ENCODE results near the gene C13orf42. TPM values are rescaled to one million over a fixed set of nuclear protein-coding genes. Genes with fewer than 3 reads are reported as not detected.

C13orf42 gene
- total RNA-seq, 4 donors from 2014 or later = not detected

DNA sequence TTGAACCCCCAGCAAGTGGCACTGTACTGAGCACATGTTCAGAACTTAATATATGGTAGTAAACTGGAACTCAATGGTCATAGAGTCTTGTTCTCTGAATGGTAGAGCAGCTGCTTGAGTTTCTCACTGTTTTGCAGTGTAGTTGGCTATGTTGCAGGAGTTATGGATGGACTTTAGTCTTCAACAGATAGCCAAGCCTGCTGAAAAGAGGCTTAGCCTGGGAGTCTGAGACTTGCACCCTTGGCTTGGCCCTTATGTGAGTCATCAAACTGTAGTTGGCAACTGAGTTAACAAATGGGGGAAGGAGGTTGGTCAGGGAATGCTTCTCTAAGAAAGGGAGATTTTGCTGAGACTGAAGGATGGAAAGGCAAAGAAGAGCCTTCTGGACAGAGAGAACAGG is 62.5 kb downstream of the C13orf42 start:
- H3K4me1 ChIP-seq = no peaks in the 10 kb centered on the region
- H3K9me3 ChIP-seq = no peaks in the 10 kb centered on the region
- no peak overlapping the region for H3K27ac ChIP-seq
- no peaks in the 10 kb centered on the region for H3K36me3 ChIP-seq
- no peak for DNase-seq (ENCODE audit: low spot score in 2 of 2)
- TF ChIP-seq, protein P1, sequence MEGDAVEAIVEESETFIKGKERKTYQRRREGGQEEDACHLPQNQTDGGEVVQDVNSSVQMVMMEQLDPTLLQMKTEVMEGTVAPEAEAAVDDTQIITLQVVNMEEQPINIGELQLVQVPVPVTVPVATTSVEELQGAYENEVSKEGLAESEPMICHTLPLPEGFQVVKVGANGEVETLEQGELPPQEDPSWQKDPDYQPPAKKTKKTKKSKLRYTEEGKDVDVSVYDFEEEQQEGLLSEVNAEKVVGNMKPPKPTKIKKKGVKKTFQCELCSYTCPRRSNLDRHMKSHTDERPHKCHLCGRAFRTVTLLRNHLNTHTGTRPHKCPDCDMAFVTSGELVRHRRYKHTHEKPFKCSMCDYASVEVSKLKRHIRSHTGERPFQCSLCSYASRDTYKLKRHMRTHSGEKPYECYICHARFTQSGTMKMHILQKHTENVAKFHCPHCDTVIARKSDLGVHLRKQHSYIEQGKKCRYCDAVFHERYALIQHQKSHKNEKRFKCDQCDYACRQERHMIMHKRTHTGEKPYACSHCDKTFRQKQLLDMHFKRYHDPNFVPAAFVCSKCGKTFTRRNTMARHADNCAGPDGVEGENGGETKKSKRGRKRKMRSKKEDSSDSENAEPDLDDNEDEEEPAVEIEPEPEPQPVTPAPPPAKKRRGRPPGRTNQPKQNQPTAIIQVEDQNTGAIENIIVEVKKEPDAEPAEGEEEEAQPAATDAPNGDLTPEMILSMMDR (IDR thresholded peaks at IDR 0.05) = no peak
- no peak for TF ChIP-seq EP300 (IDR thresholded peaks at IDR 0.05)
- no peak for TF ChIP-seq POLR2A (IDR thresholded peaks at IDR 0.05)
- TF ChIP-seq POLR2AphosphoS5 (IDR thresholded peaks at IDR 0.05) = no peak
- H3K4me3 ChIP-seq = no peak overlapping the region
- H3K27me3 ChIP-seq = no peaks in the 10 kb centered on the region

DNA sequence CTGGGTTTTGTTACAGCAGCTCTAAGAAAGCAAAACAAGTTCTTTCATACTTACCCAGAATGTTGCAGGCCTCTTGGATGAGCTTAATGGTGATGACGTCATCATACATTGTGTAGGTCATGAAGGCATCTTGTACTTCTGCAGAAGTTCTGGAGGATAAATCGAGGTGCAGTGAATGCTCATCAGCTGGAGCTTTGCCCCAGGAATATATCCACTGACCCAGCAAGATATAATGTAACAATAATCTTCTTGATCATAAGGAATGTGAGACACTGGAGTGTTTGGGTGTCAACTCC is 63.0 kb downstream of the C13orf42 start:
- Histone ChIP-seq H3K36me3 (no peaks in the 10 kb centered on the region), H3K9me3 (no peaks in the 10 kb centered on the region), H3K27ac (no peak overlapping the region), H3K4me3 (no peak overlapping the region), H3K4me1 (no peaks in the 10 kb centered on the region), H3K27me3 (no peaks in the 10 kb centered on the region)
- no peak for DNase-seq (ENCODE audit: low spot score in 2 of 2)
- WGBS = 80% methylated on average over 2 of the region's 2 CpGs
- TF ChIP-seq, protein P1 (IDR thresholded peaks at IDR 0.05) = no peak
- no peak for TF ChIP-seq POLR2AphosphoS5 (IDR thresholded peaks at IDR 0.05)
- no peak for TF ChIP-seq POLR2A (IDR thresholded peaks at IDR 0.05)
- no peak for TF ChIP-seq EP300 (IDR thresholded peaks at IDR 0.05)

DNA sequence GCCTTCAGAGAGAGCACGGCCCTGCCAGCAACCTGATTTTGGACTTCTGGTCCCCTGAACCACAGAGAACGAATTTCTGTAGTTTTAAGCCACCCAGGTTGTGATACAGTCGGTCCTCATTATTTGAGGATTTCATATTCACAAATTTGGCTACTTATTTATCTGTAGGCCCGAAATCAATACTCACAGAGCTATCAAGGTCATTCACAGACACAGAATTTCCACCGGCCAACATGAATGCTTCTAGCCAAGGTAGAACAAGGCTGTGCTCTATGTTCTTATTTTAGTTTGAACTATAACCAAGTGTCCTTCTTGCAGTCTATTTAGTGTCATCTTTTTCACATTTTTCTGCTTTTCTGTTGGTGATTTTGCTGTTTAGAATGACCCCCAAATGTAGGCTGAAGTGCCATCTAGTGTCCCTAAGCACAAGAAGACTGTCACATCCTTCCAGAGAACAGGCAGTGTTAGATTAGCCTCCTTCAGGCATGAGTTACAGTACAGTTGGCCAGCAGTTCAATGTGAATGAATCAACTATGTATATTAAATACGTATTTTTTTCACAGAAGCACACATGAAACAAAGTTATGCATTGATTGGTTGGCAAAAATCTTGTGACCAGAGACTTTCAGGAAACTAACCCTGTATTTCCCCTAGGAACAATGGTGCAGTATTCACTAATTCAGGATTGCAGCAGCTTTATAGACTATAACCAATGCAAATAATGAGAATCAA is 63.5 kb downstream of the C13orf42 start:
- TF ChIP-seq POLR2A (IDR thresholded peaks at IDR 0.05) (no peak), EP300 (IDR thresholded peaks at IDR 0.05) (no peak), POLR2AphosphoS5 (IDR thresholded peaks at IDR 0.05) (no peak)
- TF ChIP-seq, protein P1 (IDR thresholded peaks at IDR 0.05) = no peak
- no peaks in the 10 kb centered on the region for H3K4me1 ChIP-seq
- no peaks in the 10 kb centered on the region for H3K36me3 ChIP-seq
- H3K4me3 ChIP-seq = no peak overlapping the region
- no peak for DNase-seq (ENCODE audit: low spot score in 2 of 2)
- 85% methylated on average over 6 of the region's 6 CpGs for WGBS
- H3K27me3 ChIP-seq = no peaks in the 10 kb centered on the region
- no peak overlapping the region for H3K27ac ChIP-seq
- H3K9me3 ChIP-seq = no peaks in the 10 kb centered on the region

DNA sequence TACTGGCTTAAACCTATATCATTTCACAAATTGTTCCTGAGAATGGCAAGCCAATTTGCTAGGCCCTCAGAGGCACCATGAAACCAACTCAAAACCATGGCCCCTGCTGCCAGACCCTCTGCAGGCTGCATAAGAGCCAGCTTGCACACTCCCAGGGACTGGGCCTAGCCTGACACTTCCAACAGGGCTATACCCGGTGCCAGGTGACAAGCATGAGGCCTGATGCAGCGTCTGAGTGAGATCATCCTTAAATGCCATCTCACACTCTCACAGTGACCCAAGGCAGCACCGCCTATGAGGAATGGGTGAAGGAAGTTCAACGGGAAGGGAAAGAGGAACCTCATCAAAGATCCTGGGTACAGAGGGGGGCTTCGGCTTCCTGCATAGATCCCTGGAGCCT is 65.6 kb downstream of the C13orf42 start:
- WGBS = 72% methylated on average over 4 of the region's 5 CpGs
- no peak for DNase-seq (ENCODE audit: low spot score in 2 of 2)
- Histone ChIP-seq H3K27me3 (no peaks in the 10 kb centered on the region), H3K27ac (no peak overlapping the region), H3K9me3 (no peaks in the 10 kb centered on the region), H3K4me3 (no peak overlapping the region), H3K4me1 (no peaks in the 10 kb centered on the region), H3K36me3 (no peaks in the 10 kb centered on the region)
- TF ChIP-seq, protein P1 (IDR thresholded peaks at IDR 0.05) = no peak

DNA sequence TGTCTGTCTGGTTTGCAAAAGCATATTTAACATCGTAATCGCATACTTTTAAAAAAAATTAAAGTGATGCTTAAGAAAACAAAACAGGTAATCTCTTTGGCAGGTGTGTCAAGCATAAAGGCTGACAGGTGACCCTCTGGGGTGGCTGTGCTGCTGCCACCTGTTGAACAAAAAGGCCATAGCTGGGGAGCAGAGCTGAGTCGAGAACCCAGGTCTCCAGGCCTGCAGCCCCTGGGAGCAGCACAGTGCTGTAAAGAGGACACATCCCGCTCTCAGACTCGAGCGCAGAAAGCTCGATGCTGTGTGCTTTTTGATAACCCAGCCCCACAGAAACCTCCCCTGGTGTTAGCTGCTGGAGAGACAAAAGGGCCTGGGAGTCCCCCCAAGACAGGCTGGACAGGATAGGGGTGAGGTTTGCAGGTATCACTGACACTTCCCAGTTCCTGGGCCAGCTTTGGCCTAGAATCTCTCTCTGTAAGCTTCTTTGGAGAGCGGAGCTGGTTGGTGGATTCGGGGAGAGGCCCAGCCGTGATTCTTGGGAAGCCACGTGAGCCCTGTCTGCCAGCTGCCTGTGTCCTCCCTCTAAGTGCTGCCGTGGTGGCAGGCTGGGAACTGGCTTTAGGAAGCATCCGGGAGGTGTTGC is 66.9 kb downstream of the C13orf42 start:
- TF ChIP-seq EP300 (IDR thresholded peaks at IDR 0.05) (no peak), POLR2A (IDR thresholded peaks at IDR 0.05) (no peak), POLR2AphosphoS5 (IDR thresholded peaks at IDR 0.05) (no peak)
- TF ChIP-seq, protein P1 (IDR thresholded peaks at IDR 0.05) = no peak
- no peak for DNase-seq (ENCODE audit: low spot score in 2 of 2)
- no peak overlapping the region for H3K4me3 ChIP-seq
- H3K4me1 ChIP-seq = no peaks in the 10 kb centered on the region
- H3K27me3 ChIP-seq = no peaks in the 10 kb centered on the region
- H3K36me3 ChIP-seq = no peaks in the 10 kb centered on the region
- 90% methylated on average over 13 of the region's 13 CpGs for WGBS
- no peak overlapping the region for H3K27ac ChIP-seq
- H3K9me3 ChIP-seq = no peaks in the 10 kb centered on the region

All from suprapubic skin (tissue), 4 donors.